Activated CD4-positive, CD25-positive, alpha-beta regulatory T cell treated with anti-CD3 and anti-CD28 coated beads, Interleukin-2, amount 50 U/mL, for 72 hours (primary cell): Measurements from ENCODE around the gene GKAP1.
A peak's percentile ranks its signal among the peaks of the same experiment; 100 is the strongest.
"Not testable (repeated sequence)": the region's sequence is repeated elsewhere in the genome, so short reads cannot be mapped to it uniquely, and the experiment has no call there.

ENCODE experiments used
- DNase-seq: peaks from one replicate; pipeline ENCODE4 v3.0.0; 2021

GKAP1 gene

DNA sequence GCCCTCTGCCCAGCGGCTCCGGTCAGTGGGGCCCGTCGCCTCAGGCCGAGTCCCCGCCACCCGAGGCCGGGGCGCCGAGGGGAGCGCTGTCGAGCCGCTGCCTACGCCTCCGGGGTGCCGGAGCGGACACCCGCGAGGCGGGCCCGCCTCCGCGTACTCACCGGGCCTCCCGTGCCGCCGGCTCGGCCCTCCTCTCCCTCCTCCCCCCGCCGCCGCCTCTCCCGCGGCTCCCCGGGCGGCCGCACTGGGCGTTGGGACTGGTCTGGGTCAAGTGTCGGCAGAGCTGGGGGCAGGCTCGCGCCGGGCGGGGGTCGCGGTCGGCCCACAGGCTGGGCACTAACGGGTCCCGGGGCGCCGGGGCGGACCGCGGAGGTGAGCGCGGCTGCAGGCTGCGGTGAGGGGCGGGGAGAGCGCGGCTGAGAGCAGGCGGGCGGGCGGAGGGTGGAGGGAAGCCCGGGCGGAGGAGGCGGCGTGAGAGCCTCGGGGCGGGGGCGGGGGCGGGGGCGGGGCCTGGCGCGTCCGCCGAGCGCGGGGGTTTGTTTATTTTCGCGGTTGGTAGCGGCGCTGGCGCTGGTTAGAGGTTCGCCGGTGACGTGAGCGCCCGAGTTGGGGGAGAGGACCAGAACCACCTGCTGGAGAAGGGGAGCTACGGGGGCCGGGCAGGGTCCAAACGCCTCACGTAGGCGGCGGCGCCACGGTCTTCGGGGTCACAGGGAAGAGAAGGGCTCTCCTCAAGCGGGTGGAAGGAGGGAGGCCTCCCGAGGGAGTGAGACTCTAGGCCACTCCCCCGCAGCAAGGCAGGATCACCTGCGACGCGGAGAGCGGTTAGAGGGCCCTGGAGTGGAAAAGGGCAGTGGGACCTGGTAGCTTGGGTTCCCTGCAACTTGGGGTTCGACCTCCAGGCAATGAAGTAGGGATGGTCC is at the start of gene GKAP1:
Gene GKAP1 (minus strand): TSS at position 414 of the 923 bp plus-strand sequence. CDS start 11,252 bp downstream, outside the sequence.
- DNase-seq: peak; percentile 75

DNA sequence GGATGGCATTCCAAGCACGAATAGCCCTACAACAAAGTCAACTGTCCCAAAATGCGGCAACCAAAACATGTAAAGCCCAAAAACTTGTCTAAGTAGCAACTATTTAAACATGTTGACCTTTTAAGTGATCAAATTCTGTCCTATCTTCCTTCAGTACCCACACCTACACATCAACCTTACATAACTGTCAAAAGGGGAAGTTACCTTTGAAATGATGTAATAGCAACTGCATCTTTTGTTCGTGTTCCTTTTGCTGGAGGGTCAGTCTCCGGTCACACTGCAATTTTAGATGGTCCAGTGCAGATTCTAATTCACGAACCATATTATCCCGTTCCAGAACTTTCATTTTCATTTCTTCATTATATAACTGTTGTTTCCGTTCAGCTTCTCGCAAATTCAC is 32.3 kb upstream of the GKAP1 start:
- DNase-seq: not testable (repeated sequence)

DNA sequence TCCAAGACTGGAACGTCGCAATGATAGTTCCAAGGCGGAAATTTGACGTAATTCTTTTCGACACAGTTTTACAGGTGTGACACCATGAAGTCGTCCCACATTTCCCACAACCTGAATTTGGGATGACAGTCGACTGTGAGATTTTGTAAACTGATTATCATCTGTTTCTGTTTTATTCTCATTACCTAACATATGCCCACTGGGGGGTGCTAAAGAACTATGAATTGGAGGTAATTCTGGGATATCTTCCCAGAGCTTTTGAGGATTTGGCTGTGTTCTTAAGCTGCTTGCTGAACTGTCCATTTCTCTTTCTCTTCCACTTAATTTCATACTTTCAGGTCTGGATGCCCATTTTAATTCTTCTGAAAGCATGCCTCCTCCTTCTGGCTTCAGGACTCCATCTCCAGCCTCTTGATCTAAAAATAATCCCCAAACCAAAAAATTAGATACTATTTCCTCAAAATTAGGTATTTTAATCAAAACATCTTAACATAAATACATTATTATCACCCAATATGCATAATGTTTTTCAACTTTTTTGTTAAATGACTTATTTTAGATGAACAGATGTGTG is 19.6 kb upstream of the GKAP1 start:
- not testable (repeated sequence) for DNase-seq

DNA sequence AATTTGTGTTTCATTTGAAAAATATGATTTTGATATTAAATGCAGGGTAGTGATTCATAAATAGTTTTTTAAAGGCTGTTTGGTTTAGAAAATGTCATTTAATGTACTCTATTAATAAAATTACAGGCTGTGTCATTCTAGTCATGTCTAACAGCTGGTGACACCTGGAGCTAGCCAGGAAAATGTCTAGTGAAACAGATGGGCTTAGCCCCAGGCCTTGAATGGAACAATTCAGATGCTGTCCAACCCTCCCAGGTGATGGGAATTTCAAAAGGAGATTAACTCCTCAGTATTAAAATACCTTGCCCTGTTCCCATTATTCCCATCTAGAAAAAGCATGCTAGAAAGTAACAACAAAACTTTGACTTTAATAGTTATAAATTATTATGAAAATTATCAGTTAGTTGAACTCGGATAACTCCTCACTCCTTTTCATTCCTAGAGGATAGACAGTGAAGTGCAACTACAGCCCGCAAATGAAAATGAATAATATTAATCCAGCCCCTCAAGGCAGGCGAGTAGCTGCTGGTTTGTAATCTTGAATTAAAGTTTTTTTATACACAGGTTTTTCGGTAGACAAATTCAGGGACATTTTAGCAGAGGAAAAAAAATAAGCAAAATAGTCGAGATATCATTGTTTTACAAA is 13.0 kb upstream of the GKAP1 start:
- not testable (repeated sequence) for DNase-seq

DNA sequence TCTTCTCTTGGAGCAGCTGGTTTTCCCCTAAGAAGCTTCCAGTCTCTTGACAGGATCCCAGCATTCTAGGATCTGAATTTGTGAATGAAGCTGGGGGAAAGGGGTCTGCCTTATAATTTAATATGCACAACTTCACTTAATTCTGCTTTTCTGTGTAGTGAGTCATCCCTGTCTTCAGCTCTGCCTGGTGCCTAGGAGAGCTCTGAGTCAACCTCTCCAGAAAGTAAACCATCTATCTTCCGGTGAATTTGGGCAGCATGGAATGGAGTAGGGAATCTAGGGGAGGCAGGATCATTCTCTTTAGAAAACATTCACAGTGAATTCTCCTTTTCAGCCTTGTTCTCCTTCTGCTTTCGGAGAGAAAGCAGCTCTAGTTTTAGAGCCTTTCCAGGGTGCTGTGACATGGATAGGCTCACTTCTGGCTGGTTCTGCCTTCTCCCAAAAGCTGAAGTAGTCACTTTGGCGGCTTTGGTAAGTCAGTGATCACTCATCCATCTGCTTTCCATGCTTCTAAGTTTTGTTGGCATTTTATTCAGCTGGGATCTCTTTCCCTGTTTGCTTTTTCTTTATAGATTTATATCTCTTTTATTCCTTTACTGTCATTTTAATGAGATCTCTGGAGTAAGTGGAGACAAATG is 7.5 kb upstream of the GKAP1 start:
- DNase-seq: not testable (repeated sequence)

DNA sequence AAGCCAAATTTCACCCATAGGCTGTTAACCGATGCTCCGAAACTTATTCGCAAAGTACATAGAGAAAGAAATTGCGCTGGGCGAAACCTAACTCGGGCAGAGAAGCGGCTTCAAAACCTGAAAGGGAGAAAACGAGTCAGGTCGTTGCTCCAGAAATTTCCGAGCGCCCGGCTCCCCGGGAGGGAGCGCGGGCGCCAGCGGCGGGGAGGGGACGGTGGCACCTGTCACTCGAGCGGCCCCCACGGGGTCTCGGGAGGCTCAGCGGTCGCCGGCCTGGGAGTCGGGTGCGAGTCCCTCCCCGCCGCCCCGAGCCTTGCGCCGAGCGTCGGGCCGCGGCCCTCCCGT is 586 bp downstream of the GKAP1 start:
- not testable (repeated sequence) for DNase-seq

DNA sequence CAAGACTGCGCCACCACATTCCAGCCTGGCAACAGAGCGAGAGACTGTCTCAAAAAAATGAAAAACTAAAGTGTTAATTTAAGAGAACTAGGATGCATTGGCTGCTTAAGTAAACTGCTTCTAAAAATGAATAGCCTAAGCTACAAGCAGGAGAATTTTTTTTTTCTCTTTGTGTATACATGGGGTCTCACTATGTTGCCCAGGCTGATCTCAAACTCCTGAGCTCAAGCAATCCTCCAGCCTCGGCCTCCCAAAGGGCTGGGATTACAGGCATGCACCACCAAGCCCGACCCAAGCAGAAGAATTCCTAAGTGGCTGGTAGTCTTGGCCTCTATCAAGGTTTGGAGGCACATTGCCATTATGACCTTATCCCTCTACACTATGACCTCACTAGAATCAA is 2.4 kb downstream of the GKAP1 start:
- not testable (repeated sequence) for DNase-seq

DNA sequence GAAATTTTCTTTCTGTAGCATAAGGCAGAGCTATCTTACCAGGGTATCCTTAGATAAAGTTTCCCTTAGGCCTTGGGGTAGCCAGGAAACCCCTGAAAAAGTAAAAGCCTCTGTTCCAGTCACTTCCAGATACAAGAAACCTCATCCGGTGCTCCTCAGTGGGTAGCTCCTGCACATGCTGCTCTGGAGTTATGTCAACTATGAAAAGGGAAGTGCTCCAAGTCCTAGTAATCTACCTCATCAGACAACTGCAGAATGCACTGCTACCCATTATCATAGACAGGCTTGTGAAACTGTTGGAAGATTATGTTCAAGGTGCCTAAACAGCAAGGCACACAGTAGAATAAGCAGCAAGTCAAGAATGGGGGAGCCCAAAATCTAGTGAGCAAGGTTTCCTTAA is 8.4 kb downstream of the GKAP1 start:
- not testable (repeated sequence) for DNase-seq

DNA sequence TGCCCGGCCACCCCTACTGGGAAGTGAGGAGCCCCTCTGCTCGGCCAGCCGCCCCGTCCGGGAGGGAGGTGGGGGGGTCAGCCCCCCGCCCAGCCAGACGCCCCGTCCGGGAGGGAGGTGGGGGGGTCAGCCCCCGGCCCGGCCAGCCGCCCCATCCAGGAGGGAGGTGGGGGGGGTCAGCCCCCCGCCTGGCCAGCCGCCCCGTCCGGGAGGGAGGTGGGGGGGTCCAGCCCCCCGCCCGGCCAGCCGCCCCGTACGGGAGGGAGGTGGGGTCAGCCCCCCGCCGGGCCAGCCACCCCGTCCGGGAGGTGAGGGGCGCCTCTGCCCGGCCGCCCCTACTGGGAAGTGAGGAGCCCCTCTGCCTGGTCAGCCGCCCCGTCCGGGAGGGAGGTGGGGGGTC is 13.1 kb downstream of the GKAP1 start:
- not testable (repeated sequence) for DNase-seq

DNA sequence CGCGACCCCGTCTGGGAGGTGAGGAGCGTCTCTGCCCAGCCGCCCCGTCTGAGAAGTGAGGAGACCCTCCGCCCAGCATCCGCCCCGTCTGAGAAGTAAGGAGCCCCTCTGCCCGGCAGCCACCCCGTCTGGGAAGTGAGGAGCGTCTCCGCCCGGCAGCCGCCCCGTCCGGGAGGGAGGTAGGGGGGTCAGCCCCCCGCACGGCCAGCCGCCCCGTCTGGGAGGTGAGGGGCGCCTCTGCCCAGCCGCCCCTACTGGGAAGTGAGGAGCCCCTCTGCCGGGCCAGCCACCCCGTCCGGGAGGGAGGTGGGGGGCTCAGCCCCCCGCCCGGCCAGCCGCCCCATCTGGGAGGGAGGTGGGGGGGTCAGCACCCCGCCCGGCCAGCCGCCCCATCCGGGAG is 13.6 kb downstream of the GKAP1 start:
- DNase-seq: not testable (repeated sequence)

DNA sequence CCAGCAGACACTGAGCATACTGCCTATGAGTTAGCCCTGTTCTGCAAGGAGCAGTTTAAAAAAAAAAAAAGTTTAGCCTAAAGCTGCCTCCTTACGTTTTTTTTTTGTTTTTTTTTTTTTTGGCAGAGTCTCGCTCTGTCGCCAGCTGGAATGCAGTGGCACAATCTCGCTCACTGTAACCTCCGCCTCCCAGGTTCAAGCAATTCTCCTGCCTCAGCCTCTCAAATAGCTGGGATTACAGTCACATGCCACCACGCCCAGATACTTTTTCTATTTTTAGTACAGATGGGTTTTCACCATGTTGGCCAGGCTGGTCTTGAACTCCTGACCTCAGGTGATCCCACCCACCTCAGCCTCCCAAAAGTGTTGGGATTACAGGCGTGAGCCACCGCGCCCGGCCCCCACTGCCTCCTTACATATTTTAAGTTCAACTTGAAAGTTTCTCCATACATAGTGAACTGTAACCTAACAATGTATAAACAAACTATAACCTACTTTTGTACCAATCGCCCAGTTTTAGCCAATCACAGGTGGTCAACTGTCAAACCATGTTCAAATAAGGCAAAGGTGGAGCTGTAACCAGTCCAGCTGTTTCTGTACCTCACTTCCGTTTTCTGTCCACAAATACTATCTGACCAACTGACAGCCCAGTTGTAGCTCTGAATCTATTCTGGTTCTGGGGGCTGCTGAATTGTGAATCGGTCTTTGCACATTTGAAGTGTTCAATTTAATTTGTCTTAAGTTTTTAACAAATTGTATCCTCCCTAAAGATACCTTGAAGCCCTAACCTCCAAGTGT is 17.1 kb downstream of the GKAP1 start:
- no peak for DNase-seq

DNA sequence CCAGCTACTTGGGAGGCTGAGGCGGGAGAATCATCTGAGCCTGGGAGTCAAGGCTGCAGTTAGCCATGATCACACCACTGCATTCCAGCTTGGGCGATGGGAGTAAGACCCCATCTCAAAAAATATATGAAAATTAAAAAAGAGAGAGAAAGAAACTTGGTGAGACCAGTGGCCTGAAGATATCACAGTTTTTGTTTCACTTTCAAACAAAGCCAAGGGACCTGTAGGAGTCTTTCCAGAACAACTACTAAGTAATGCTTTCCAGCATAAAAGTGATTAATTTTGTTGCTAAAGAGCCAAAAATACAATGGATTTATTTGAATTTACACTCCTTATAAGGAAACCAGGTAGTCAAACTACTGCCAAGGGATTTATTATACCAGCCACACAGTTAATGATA is 23.5 kb downstream of the GKAP1 start:
- no peak for DNase-seq

DNA sequence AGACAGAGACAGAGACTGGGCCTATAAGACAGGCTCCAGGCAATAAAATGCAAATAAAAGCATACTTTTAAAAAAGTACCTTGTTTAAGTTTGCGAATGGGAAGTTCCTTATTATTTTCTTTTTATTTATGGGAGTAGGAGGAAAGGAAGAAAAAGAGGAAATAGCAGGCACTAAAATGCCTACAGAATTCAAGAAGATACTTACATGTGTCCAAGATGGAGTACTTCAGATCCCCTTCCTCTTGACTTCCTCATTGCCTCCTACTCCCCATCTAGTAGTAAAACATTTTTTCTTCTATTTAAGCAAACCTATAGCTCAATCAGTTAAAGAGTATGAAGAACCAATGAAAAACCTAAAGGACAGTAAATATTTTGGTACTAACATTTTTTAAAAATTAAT is 24.8 kb downstream of the GKAP1 start:
- DNase-seq: no peak

DNA sequence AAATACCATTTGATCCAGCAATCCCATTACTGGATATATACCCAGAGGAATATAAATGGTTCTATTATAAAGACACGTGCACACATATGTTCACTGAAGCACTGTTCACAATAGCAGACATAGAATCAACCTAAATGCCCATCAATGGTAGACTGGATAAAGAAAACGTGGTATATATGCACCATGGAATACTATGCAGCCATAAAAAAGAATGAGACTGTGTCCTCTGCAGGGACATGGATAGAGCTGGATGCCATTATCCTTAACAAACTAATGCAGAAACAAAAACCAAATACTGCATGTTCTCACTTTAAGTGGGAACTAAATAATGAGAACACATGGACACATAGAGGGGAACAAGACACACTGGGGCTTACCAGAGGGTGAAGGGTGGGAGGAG is 39.4 kb downstream of the GKAP1 start:
- DNase-seq: no peak

DNA sequence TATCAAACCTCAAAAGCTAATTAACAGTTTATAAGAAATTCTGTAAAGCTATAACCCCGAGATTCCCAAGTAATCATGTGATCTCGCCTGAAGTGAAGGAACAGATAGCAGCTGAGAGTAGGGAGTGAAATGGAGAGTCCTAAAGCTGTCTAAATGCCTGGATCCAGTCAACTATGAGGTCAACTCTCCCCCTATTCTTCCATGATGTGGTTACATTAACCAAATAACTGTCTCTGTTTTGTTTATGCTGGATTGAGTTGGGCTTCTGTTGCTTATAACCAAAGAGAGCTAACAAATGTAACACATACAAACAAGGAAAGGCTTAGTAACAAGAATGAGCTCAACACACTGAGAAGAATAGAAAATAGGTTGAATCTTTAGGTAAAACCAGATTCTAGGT is 41.6 kb downstream of the GKAP1 start:
- no peak for DNase-seq

DNA sequence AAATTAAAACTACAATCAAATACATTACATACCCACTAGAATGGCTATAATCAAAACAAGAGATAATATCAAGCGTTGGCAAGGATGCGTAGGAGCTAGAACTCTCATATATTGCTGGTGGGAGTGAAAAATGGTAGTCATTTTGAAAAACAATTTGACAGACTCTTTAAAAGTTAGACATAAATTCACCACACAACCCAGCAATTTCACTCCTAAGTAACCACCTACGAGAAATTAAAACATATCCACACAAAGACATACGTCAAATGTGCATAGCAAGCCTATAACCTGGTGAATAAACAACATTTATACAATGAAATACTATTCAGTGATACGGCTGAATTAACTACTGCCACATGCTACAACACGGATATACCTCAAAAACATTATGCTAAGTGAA is 44.7 kb downstream of the GKAP1 start:
- DNase-seq: no peak

DNA sequence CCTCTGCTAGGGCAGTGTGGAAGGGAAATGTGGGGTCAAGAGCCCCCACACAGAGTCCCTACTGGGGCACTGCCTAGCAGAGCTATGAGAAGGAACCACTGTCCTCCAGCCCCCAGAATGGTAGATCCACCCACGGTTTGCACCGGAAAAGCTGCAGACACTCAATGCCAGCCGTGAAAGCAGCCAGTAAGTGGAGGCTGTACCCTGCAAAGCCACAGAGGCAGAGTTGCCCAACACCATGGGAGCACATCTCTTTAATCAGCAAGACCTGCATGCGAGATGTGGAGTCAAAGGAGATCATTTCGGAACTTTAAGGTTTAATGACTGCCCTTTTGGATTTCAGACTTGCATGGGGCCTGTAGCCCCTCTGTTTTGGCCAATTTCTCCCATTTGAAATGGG is 52.2 kb downstream of the GKAP1 start:
- no peak for DNase-seq

DNA sequence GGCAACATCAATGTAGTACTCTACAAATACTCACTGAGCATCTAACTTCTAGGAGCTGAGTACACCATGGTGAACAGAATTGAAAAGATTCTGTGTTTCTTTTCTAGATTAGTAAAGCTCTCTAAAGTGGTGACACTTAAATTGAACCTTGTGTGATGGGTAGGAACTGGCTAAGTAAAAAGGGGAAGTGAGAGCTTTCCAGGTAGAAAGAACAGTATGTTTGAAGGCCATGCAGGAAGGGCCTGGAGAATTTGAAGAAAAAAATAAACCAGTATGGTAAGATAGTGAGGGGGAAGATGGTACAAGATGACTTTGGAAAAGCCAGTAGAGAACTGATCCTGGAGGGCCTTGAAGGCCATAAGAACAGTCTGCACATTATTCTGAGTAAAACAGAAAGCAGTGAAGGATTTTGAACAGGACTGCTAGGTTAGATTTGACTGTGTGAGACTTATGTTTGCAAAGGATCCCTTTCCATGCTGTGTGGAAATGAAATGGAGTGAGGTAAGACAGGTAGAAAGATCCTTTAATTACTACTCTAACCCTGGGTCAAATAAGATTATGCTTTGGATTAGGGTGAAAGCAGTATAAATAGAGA is 63.1 kb downstream of the GKAP1 start:
- DNase-seq: no peak

DNA sequence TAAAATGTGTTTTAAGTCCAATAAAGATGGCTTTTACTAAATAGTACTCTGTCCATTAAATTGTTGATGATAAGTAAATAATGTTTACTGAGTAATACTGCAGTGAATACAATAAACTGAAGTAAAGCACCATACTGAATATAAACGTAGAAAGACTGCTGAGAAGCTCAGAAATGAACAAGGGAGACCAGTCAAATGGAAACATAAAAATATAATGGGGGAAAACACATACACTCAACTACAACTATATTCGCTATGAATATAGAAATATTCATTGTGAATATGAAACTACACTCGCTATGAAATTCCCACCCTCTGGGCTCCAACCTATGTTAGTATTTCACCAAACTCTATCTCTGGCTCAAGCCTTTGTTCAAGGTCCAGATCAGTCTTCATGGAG is 67.9 kb downstream of the GKAP1 start:
- DNase-seq: no peak

DNA sequence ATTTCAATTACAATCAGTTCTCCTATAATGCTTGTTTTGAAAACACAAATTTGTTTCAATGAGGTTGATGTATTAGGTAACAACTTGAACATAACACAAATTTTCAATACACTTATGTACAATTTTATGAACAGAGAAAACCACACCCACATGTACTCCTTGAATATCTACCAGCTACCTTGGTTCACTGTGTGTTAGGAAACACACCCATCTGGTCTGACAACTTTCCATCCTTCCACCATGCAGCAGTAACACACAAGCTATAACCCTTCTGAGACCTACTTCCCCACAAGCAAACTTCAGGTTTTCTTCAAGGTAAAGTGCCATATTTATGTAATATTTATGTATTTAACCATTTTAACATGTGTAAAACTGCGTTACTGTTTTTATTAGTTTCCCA is 73.4 kb downstream of the GKAP1 start:
- no peak for DNase-seq

DNA sequence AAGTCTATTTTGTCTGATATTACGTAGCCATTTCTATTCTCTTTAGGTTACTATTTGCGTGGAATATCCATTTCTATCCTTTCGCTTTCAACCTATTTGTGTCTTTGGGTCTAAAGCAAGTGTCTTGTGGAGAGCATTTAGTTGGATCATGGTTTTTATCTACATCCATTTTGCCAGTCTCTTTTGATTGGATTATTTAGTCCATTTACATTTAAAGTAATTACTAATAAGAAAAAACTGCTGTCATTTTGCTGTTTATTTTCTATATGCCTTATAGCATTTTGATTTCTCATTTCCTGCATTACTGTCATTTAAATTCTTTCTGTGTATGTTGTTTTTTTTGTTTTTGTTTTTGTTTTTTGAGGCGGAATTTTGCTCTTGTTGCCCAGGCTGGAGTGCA is 83.8 kb downstream of the GKAP1 start:
- DNase-seq: no peak
